A549 (cell line): ENCODE measurements around the gene INPP5J. TPM values are rescaled to one million over a fixed set of nuclear protein-coding genes. Genes with fewer than 3 reads are reported as not detected.

Experiments used
- ATAC-seq, 2 experiments: fragments of 200-7000 bp in 1 of 2; fragments of >200 bp in 1 of 2; cut with Nextera tagmentation in 1 of 2; cut with Tn5 transposase in 1 of 2; 3 replicates each; pipeline versions ENCODE4 v1.8.0 to v1.9.1; 2018 to 2020; ENCODE audit warnings: mild to moderate bottlenecking in 1 of 2, moderate library complexity in 1 of 2
- CTCF ChIA-PET: fragments of 300-600 bp; sonication (Branson Sonifier 250); formaldehyde crosslinking; extraction: SDS; loops from one replicate; lab custom pipeline; 2021; ENCODE audit warnings: antibody characterized with exemption, inconsistent platforms; lab: Yijun Ruan, JAX
- POLR2A ChIA-PET: fragments of 350-600 bp; formaldehyde crosslinking; extraction: SDS; loops from one replicate; lab custom pipeline; 2021; ENCODE audit warnings: antibody characterized with exemption, inconsistent platforms; lab: Yijun Ruan, JAX
- DNase-seq, 2 experiments: peaks; one replicate each; pipeline versions ENCODE4 v3.0.0 to v3.0.0-alpha.2; 2011 to 2016; ENCODE audit warnings: low read depth in 1 of 2, low spot score in 1 of 2
- FAIRE-seq: peaks from 2 replicates; lab custom pipeline; 2011; peaks lifted over from hg19 to GRCh38; lab: Jason Lieb, UNC
- H3K27ac ChIP-seq, 2 experiments: fragments of >200 bp; sonication (Bioruptor Twin); formaldehyde crosslinking; 3 replicates each; pipeline ENCODE4 v1.5.1; 2016 to 2017
- H3K4me1 ChIP-seq: fragments of >200 bp; sonication (Bioruptor Twin); formaldehyde crosslinking; 3 replicates; pipeline ENCODE4 v1.6.1; 2016
- H3K4me2 ChIP-seq: fragments of >200 bp; sonication (Bioruptor Twin); formaldehyde crosslinking; 3 replicates; pipeline ENCODE4 v1.6.1; 2016
- H3K4me3 ChIP-seq: fragments of >200 bp; sonication (Bioruptor Twin); formaldehyde crosslinking; 3 replicates; pipeline ENCODE4 v1.5.1; 2016
- H3K9me3 ChIP-seq: fragments of >200 bp; sonication (Bioruptor Twin); formaldehyde crosslinking; 3 replicates; pipeline ENCODE4 v1.6.1; 2016
- CBX2 ChIP-seq: fragments of 200-600 bp; sonication (generic); IDR thresholded peaks from 2 replicates; pipeline ENCODE4 v1.6.1; 2016; ENCODE audit warnings: low read depth, mild to moderate bottlenecking, borderline replicate concordance
- CHD4 ChIP-seq: fragments of 200-600 bp; sonication (generic); IDR thresholded peaks from 2 replicates; pipeline ENCODE4 v1.6.1; 2016; ENCODE audit warnings: antibody characterized with exemption, mild to moderate bottlenecking, borderline replicate concordance
- EHF ChIP-seq: fragments of 250-450 bp; sonication (Bioruptor Pico); IDR thresholded peaks from 2 replicates; pipeline ENCODE4 v1.5.0; 2020; ENCODE audit warnings: mild to moderate bottlenecking
- EHMT2 ChIP-seq: fragments of 200-600 bp; sonication (generic); IDR thresholded peaks from 2 replicates; pipeline ENCODE4 v1.6.1; 2016; ENCODE audit warnings: antibody characterized with exemption, low read depth, mild to moderate bottlenecking, moderate library complexity
- ESRRA ChIP-seq: fragments of 150-350 bp; IDR thresholded peaks from 2 replicates; pipeline ENCODE4 v1.6.1; 2014; ENCODE audit warnings: mild to moderate bottlenecking, low read length, borderline replicate concordance
- FOSB ChIP-seq: fragments of 250-450 bp; sonication (Bioruptor Pico); IDR thresholded peaks from 2 replicates; pipeline ENCODE4 v1.5.0; 2020; ENCODE audit warnings: mild to moderate bottlenecking, moderate library complexity
- GATA3 ChIP-seq: IDR thresholded peaks from 2 replicates; pipeline ENCODE4 v1.6.1; 2012; ENCODE audit warnings: borderline replicate concordance
- HDAC2 ChIP-seq: fragments of 200-600 bp; sonication (generic); IDR thresholded peaks from 2 replicates; pipeline ENCODE4 v1.6.1; 2016
- HEYL ChIP-seq: fragments of 250-450 bp; sonication (Bioruptor Pico); IDR thresholded peaks from 2 replicates; pipeline ENCODE4 v1.8.0; 2021; ENCODE audit warnings: mild to moderate bottlenecking, moderate library complexity
- HOXB5 ChIP-seq: fragments of 250-450 bp; sonication (Bioruptor Pico); IDR thresholded peaks from 2 replicates; pipeline ENCODE4 v1.5.0; 2020; ENCODE audit warnings: mild to moderate bottlenecking, moderate library complexity
- KDM5A ChIP-seq: fragments of 200-600 bp; sonication (generic); IDR thresholded peaks from 2 replicates; pipeline ENCODE4 v1.6.1; 2016; ENCODE audit warnings: antibody characterized with exemption, mild to moderate bottlenecking
- MAFK ChIP-seq: fragments of 450-650 bp; IDR thresholded peaks from 2 replicates; pipeline ENCODE4 v1.6.1; 2014; ENCODE audit not compliant: partially characterized antibody
- MYC ChIP-seq: IDR thresholded peaks from 2 replicates; pipeline ENCODE4 v1.6.1; 2012; ENCODE audit warnings: mild to moderate bottlenecking, inconsistent platforms, low read length, improper control_type of control experiment, borderline replicate concordance
- POLR2AphosphoS2 ChIP-seq: conservative IDR thresholded peaks from 2 replicates; pipeline ENCODE4 v1.6.1; 2012; ENCODE audit warnings: low read length, improper control_type of control experiment, inconsistent platforms
- RAD21 ChIP-seq, 2 experiments: fragments of >200 bp in 1 of 2; sonication (Bioruptor Twin) in 1 of 2; formaldehyde crosslinking in 1 of 2; IDR thresholded peaks in 1 of 2; conservative IDR thresholded peaks in 1 of 2; 2 replicates in 1 of 2; 3 replicates in 1 of 2; pipeline ENCODE4 v1.6.1; 2012 to 2018; ENCODE audit warnings: inconsistent platforms in 1 of 2
- RCOR1 ChIP-seq: fragments of 150-350 bp; IDR thresholded peaks from 2 replicates; pipeline ENCODE4 v1.6.1; 2014; ENCODE audit warnings: antibody characterized with exemption, low read length, low read depth
- TP53 ChIP-seq: fragments of 250-450 bp; sonication (Bioruptor Pico); IDR thresholded peaks from 2 replicates; pipeline ENCODE4 v1.5.0; 2021; ENCODE audit warnings: mild to moderate bottlenecking, moderate library complexity
- ZC3H11A ChIP-seq: fragments of 450-650 bp; IDR thresholded peaks from 2 replicates; pipeline ENCODE4 v1.6.1; 2014; ENCODE audit warnings: antibody characterized with exemption, mild to moderate bottlenecking
- WGBS: methylation state at CpG from one replicate; pipeline ENCODE4 v1.1.6; 2017; ENCODE audit errors: missing lambda C conversion rate; 5-methylcytosine and 5-hydroxymethylcytosine counted together
- polyA plus RNA-seq, 4 experiments: library from polyadenylated mRNA; depleted of rRNA in 3 of 4; stranded (reverse); fragments of >200 nt; fragmentation: RNase III in 1 of 4; extraction: RNeasy Plus Mini Kit Qiagen cat#74134 plus additional on column Dnase treatment in 1 of 4; gene quantifications; 2 replicates in 3 of 4; 3 replicates in 1 of 4; pipeline ENCODE4 v1.2.3, GENCODE V29; 2011 to 2017
- TF ChIP-seq, protein P1 (sequence below): fragments of 250-450 bp; sonication (Bioruptor Pico); IDR thresholded peaks from 2 replicates; pipeline ENCODE4 v1.5.0; 2021; ENCODE audit warnings: mild to moderate bottlenecking, moderate library complexity, borderline replicate concordance
- TF ChIP-seq, protein P2 (sequence below): IDR thresholded peaks from 2 replicates; pipeline ENCODE4 v1.6.1; 2012; ENCODE audit warnings: low read depth, borderline replicate concordance

The INPP5J gene
- polyA plus RNA-seq, 2 of the 4 experiments (the other 2 are of a cell fraction) = 0.70 to 1.5 TPM

DNA sequence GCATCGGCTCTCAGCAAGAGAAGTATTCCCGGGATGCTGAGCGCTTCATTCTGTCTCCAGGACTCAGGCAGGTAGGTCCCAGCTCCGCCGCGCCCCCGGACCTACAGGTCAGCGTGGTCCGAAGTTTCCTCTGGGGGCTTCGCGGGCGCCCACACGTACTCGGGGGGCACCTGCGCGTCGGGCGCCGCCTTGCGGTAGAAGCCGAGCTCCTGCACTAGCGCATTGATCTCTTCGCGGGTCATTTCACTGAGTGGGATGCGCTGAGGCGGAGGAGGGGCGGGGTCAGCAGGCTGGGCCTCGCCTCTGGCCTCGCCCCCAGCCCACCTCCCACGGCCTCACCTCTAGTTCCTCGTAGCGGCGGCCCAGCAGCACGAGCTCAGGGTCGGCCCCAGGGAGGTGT is 17.9 kb upstream of the INPP5J start:
- no peak for FAIRE-seq
- peaks cover 14% of the 10 kb centered on the region for H3K4me1 ChIP-seq
- ChIA-PET CTCF (interaction anchor here (0.7 to 1.0 kb wide), 2 partner anchors 341 to 393 kb away, joined by 3 to 4 read pairs; no protein-coding TSS in a partner anchor), POLR2A (no interaction called here)
- no peak overlapping the region for H3K4me3 ChIP-seq
- no peak overlapping the region for H3K27ac ChIP-seq
- no peak for DNase-seq
- ATAC-seq = no peak
- no peaks in the 10 kb centered on the region for H3K9me3 ChIP-seq
- TF ChIP-seq EHMT2 = no peak
- TF ChIP-seq ZC3H11A = no peak
- no peak for TF ChIP-seq HOXB5 (CRISPR knock-in tag)
- TF ChIP-seq HEYL (CRISPR knock-in tag) = no peak
- 94% methylated on average over 31 of the region's 35 CpGs for WGBS
- H3K4me2 ChIP-seq = no peak overlapping the region

DNA sequence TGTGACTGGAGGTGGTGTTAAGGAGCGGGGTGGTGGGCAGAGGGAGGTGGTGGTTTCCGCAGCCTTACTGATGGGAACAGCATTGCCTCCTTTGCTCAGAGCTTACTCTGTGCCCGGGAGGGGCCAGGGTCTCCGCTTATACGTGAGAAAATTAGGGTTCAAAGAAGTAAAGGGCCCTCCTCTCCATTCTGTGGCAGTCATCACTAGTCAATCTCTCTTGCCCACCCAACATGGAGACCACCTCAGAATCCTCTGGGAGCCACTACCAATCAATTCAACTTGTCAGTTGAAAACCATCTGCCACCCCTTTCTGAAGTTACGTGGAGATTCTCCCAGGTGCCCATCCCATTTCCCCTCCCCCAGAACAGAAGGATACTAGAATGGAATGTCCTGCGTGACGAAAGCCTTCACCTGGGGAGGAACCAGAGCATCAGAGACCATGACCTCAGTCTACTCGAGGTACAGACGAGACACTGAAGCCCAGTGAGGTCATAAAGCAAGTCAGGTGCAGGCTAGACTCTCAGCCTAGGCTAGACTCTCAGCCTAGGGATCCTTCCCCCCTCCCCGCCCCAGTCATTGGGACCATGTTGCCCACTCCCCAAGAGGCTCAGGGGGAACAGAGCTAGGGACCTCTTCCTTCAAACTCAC is 17.4 kb upstream of the INPP5J start:
- TF ChIP-seq CHD4 (no peak), FOSB (CRISPR knock-in tag) (no peak)
- TF ChIP-seq, protein P1, sequence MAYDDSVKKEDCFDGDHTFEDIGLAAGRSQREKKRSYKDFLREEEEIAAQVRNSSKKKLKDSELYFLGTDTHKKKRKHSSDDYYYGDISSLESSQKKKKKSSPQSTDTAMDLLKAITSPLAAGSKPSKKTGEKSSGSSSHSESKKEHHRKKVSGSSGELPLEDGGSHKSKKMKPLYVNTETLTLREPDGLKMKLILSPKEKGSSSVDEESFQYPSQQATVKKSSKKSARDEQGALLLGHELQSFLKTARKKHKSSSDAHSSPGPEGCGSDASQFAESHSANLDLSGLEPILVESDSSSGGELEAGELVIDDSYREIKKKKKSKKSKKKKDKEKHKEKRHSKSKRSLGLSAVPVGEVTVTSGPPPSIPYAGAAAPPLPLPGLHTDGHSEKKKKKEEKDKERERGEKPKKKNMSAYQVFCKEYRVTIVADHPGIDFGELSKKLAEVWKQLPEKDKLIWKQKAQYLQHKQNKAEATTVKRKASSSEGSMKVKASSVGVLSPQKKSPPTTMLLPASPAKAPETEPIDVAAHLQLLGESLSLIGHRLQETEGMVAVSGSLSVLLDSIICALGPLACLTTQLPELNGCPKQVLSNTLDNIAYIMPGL = no peak
- Histone ChIP-seq H3K9me3 (no peaks in the 10 kb centered on the region), H3K4me2 (no peak overlapping the region), H3K4me3 (no peak overlapping the region), H3K27ac (no peak overlapping the region), H3K4me1 (peaks cover 14% of the 10 kb centered on the region)
- FAIRE-seq (no peak), DNase-seq (no peak), ATAC-seq (no peak)
- POLR2A ChIA-PET = no interaction called here
- CTCF ChIA-PET = interaction anchor here (1.0 kb wide), 1 partner anchor 342 kb away, joined by 4 read pairs; no protein-coding TSS in a partner anchor
- 88% methylated on average over 10 of the region's 11 CpGs for WGBS

DNA sequence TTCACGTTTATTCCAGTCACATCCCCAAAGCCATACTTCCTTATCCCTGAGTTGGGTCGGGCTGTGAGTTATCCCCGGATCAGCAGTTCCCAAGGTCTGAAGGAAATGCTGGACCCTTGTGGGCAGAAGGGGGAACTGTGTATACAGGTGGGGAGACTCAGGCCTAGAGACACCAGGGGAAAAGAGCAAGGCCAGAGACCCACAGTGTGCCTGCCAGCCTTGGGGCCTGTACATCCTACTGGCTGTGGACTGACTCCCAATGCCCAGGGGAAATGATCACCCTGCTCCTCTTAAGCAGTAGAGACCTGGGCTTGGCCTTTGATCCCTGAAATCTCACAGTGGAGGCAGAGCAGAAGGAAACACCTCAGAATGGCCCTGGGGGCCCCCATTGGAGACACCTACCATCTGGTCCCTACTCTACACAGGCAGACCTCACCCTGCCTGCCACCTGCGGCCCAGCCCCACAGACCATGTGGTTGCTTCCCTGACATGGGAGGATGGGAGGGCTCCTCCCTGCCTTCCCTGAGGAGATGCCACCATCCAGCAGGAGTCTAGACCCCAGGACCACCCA is 16.7 kb upstream of the INPP5J start:
- CTCF ChIA-PET = interaction anchor here (1.6 to 2.7 kb wide), 3 partner anchors 19 to 42 kb away, joined by 8 to 39 read pairs (median 11); no protein-coding TSS in a partner anchor
- POLR2A ChIA-PET = no interaction called here
- H3K4me3 ChIP-seq = no peak overlapping the region
- TF ChIP-seq MAFK = peak; percentile 69
- TF ChIP-seq CBX2 = no peak
- TF ChIP-seq, all 56 proteins: peak for 1
- peak in 1 of 2 experiments; percentile 19 for DNase-seq
- ATAC-seq = peak; percentile 7 to 16; a peak in 4 of 6 replicates
- H3K4me2 ChIP-seq = peak overlapping the region; percentile 79
- no peak for FAIRE-seq
- peak overlapping the region in 1 of 2 experiments; percentile 91; a peak in 1 of 6 replicates for H3K27ac ChIP-seq
- H3K9me3 ChIP-seq = no peaks in the 10 kb centered on the region
- 88% methylated on average over 4 of the region's 4 CpGs for WGBS
- peaks cover 14% of the 10 kb centered on the region for H3K4me1 ChIP-seq

DNA sequence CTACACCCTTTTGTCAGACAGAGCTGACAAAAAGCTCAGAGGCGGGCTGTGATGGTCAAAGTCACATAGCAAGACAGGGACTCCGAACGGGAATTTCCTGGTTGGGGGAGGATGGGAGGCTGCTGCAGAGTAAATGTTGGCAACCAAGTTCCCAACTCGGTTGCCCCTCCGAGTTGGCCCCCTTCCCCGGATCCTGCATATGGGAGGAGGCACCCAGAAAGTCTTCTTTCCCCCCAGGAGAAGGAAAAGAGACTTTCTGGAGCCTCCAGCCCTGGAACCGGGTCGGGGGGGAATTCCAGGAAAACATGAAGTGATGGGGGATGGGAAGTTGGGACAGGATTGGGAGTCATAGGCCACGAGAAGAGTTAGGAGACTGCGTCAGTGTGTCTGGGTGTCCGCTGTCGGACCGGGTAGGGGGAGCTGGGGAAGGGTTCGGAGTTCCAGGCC is 16.0 kb upstream of the INPP5J start:
- FAIRE-seq (no peak), DNase-seq (peak in 1 of 2 experiments; percentile 21)
- POLR2A ChIA-PET = interaction anchor here (0.6 to 1.0 kb wide), 4 partner anchors 11 to 138 kb away, joined by 3 to 5 read pairs (median 3); partner anchors contain the start of genes MORC2 and SMTN
- Histone ChIP-seq H3K4me3 (peak overlapping the region; percentile 66), H3K4me1 (peaks cover 13% of the 10 kb centered on the region)
- CTCF ChIA-PET = interaction anchor here (0.7 to 3.9 kb wide), 14 partner anchors 8 to 536 kb away, joined by 3 to 50 read pairs (median 9); partner anchors contain the start of gene INPP5J
- TF ChIP-seq RAD21 (conservative IDR thresholded peaks at IDR 0.05 in 1 of 2, IDR thresholded peaks at IDR 0.05 in 1 of 2) (no peak), MYC (no peak), EHF (CRISPR knock-in tag) (no peak), TP53 (CRISPR knock-in tag) (no peak), RCOR1 (no peak), KDM5A (no peak), POLR2AphosphoS2 (no peak), FOSB (CRISPR knock-in tag) (no peak), MAFK (no peak), HEYL (CRISPR knock-in tag) (no peak), HDAC2 (no peak), GATA3 (no peak), ESRRA (no peak)
- TF ChIP-seq, protein P2, sequence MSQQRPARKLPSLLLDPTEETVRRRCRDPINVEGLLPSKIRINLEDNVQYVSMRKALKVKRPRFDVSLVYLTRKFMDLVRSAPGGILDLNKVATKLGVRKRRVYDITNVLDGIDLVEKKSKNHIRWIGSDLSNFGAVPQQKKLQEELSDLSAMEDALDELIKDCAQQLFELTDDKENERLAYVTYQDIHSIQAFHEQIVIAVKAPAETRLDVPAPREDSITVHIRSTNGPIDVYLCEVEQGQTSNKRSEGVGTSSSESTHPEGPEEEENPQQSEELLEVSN = no peak
- TF ChIP-seq, all 56 proteins: peak for 0
- WGBS = 37% methylated on average over 14 of the region's 14 CpGs
- Histone ChIP-seq H3K9me3 (no peaks in the 10 kb centered on the region), H3K4me2 (peak overlapping the region; percentile 79), H3K27ac (peak overlapping the region; percentile 78 to 91)
- ATAC-seq = peak; percentile 25 to 45; a peak in 5 of 6 replicates
